ENCODE results near the gene OBSCN.
"Not testable (repeated sequence)": the region's sequence is repeated elsewhere in the genome, so short reads cannot be mapped to it uniquely, and the experiment has no call there.

Gene OBSCN

DNA sequence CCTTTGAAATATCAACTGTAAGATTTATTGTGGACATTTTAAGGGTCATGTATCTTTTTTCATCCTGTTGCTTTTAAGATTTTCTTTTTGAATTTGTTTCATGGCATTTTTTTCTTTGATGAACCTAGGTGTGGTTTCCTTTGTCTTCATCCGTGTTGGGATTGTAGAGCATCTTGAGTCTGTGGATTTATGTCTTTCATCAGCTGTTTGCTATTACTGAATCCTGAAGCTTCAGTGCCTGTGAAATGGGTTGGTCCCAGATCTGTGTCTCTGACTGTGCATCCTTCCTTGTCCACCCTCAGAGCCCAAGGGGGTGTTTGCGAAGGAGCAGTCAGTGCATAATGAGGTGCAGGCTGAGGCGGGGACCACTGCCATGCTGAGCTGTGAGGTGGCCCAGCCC lies 37.3 kb downstream of the OBSCN start:
- H3K27ac ChIP-seq: no peak overlapping the region
- no peak for TF ChIP-seq ZFX (IDR thresholded peaks at IDR 0.05)

DNA sequence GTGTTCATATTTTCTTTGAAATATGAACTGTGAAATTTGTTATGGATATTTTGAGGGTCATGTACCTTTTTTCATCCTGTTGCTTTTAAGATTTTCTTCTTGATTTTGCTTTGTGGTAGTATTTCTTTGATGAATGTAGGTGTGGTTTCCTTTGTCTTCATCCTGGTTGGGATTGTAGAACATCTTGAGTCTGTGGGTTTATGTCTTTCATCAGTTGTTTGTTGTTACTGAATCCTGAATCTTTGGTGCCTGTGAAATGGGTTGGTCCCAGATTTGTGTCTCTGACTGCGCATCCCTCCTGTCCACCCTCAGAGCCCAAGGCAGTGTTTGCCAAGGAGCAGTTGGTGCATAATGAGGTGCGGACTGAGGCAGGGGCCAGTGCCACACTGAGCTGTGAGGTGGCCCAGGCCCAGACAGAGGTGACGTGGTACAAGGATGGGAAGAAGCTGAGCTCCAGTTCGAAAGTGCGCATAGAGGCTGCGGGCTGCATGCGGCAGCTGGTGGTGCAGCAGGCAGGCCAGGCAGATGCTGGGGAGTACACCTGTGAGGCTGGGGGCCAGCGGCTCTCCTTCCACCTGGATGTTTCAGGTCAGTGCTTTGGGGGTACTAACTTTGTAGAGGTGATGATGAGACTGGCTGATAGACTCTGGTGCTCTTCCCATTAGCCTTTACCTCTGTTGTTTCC lies 38.5 kb downstream of the OBSCN start:
- no peak for TF ChIP-seq ZFX (IDR thresholded peaks at IDR 0.05)
- TF ChIP-seq, protein P1, sequence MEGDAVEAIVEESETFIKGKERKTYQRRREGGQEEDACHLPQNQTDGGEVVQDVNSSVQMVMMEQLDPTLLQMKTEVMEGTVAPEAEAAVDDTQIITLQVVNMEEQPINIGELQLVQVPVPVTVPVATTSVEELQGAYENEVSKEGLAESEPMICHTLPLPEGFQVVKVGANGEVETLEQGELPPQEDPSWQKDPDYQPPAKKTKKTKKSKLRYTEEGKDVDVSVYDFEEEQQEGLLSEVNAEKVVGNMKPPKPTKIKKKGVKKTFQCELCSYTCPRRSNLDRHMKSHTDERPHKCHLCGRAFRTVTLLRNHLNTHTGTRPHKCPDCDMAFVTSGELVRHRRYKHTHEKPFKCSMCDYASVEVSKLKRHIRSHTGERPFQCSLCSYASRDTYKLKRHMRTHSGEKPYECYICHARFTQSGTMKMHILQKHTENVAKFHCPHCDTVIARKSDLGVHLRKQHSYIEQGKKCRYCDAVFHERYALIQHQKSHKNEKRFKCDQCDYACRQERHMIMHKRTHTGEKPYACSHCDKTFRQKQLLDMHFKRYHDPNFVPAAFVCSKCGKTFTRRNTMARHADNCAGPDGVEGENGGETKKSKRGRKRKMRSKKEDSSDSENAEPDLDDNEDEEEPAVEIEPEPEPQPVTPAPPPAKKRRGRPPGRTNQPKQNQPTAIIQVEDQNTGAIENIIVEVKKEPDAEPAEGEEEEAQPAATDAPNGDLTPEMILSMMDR (conservative IDR thresholded peaks at IDR 0.05): no peak

GRCh38 chr1:228249513-228250305 lies 41.9 kb downstream of the OBSCN start:
- TF ChIP-seq ZFX (IDR thresholded peaks at IDR 0.05): no peak
- TF ChIP-seq, protein P1 (conservative IDR thresholded peaks at IDR 0.05): no peak
- H3K27ac ChIP-seq: no peak overlapping the region

More for the DNA sequence above, 38.5 kb downstream of the OBSCN start:
- H3K27ac ChIP-seq: no peak overlapping the region

- not testable (repeated sequence) for H3K27ac ChIP-seq
Measured at GRCh38 chr1:228252476-228252875, 44.6 kb downstream of the OBSCN start.

GRCh38 chr1:228256626-228257375 lies 49.0 kb downstream of the OBSCN start:
- H3K27ac ChIP-seq: no peak overlapping the region
- TF ChIP-seq, protein P1 (conservative IDR thresholded peaks at IDR 0.05): no peak
- TF ChIP-seq ZFX (IDR thresholded peaks at IDR 0.05): no peak

DNA sequence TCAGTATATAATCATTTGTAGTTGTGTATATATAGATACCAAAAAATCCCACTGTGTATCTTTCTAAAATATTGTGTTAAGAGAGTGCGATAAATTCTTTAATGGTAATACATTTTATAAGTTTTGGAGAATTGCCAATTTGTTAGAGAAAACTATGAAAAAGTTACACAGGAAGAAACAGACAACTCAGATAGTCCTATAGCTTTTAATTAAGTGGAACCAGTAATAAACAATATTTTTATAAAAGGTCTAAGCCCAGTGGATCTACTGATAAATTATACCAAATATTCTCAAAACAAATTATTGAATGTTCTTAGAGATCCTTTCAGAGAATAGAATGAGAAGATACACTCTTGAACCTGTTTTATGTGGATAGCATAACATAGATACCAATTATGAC lies 50.6 kb downstream of the OBSCN start:
- TF ChIP-seq ZFX (IDR thresholded peaks at IDR 0.05): no peak
- H3K27ac ChIP-seq: no peak overlapping the region

DNA sequence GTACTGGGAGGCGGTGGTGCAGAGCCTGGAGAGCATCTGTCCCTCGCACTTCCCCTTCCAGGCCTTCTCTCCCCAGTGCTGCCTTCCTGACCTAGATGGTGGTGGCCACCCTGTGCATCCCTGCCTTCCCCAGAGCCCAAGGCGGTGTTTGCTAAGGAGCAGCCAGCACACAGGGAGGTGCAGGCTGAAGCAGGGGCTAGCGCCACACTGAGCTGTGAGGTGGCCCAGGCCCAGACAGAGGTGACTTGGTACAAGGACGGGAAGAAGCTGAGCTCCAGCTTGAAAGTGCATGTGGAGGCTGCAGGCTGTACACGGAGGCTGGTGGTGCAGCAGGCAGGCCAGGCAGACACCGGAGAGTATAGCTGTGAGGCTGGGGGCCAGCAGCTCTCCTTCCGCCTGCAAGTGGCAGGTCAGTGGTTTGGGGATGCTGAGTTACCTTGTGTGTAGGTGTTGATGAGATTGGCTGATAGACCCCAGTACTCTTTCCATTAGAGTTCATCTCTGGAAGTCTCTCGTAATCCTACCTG lies 51.6 kb downstream of the OBSCN start:
- TF ChIP-seq, protein P1 (conservative IDR thresholded peaks at IDR 0.05): no peak
- no peak for TF ChIP-seq ZFX (IDR thresholded peaks at IDR 0.05)
- H3K27ac ChIP-seq: no peak overlapping the region

- TF ChIP-seq ZFX (IDR thresholded peaks at IDR 0.05): no peak
- TF ChIP-seq, protein P1 (conservative IDR thresholded peaks at IDR 0.05): peak; percentile 44
- no peak overlapping the region for H3K27ac ChIP-seq
Measured at GRCh38 chr1:228259951-228260350, 52.1 kb downstream of the OBSCN start.

Measured in C4-2B (cell line).